GM12878 (cell line): ENCODE data around the gene XPC. TPM values are rescaled to one million over a fixed set of nuclear protein-coding genes. Genes with fewer than 3 reads are reported as not detected.

Experiments
- ATAC-seq: fragments of 200-7000 bp; cut with Tn5 transposase; 3 replicates; pipeline ENCODE4 v1.9.1; 2020; ENCODE audit warnings: mild to moderate bottlenecking, moderate library complexity
- BruUV-seq: library from RNA; stranded (reverse); fragments of 400-500 nt; replicated peaks from 2 replicates; lab custom pipeline; 2021; lab: Mats Ljungman, UMichigan
- CTCF ChIA-PET: fragments of 300-600 bp; sonication (Branson Sonifier 250); formaldehyde crosslinking; extraction: SDS; loops from one replicate; lab custom pipeline; 2021; ENCODE audit warnings: inconsistent platforms; lab: Yijun Ruan, JAX
- POLR2A ChIA-PET: fragments of 350-600 bp; formaldehyde crosslinking; extraction: SDS; loops from one replicate; lab custom pipeline; 2021; ENCODE audit warnings: inconsistent platforms; lab: Charles Lee
- RAD21 ChIA-PET: fragments of 300-600 bp; sonication (Branson Sonifier 250); formaldehyde crosslinking; loops from one replicate; lab custom pipeline; 2023; ENCODE audit warnings: antibody characterized with exemption; ENCODE audit not compliant: unreplicated experiment; lab: Charles Lee
- SMC1A ChIA-PET: fragments of 300-600 bp; sonication (Branson Sonifier 250); formaldehyde crosslinking; loops from one replicate; lab custom pipeline; 2023; ENCODE audit not compliant: unreplicated experiment, uncharacterized antibody; lab: Charles Lee
- DNase-seq: peaks from one replicate; pipeline ENCODE4 v3.0.0-alpha.2; 2011; ENCODE audit warnings: low read depth, low spot score
- FAIRE-seq: peaks from 3 replicates; lab custom pipeline; 2011; peaks lifted over from hg19 to GRCh38; lab: Jason Lieb, UNC
- H2AFZ ChIP-seq: 2 replicates; pipeline ENCODE4 v1.6.0; 2011; ENCODE audit warnings: low read depth, low read length, control low read depth; ENCODE audit not compliant: control insufficient read depth
- H3K27ac ChIP-seq: 2 replicates; pipeline ENCODE4 v1.5.1; 2011; ENCODE audit warnings: control low read depth; ENCODE audit not compliant: control insufficient read depth, insufficient read depth
- H3K27me3 ChIP-seq, 2 experiments: replicated peaks in 1 of 2; 2 replicates each; pipeline versions ENCODE4 v1.6.0 to v1.6.1; 2011; ENCODE audit warnings: low read length in 1 of 2; ENCODE audit not compliant: control insufficient read depth in 2 of 2, insufficient read depth in 2 of 2
- H3K36me3 ChIP-seq, 2 experiments: 2 replicates each; pipeline ENCODE4 v1.5.1; 2011; ENCODE audit warnings: low read length in 1 of 2; ENCODE audit not compliant: control insufficient read depth in 2 of 2, insufficient read depth in 2 of 2
- H3K4me1 ChIP-seq: 2 replicates; pipeline ENCODE4 v1.6.1; 2011; ENCODE audit warnings: mild to moderate bottlenecking, low read length, moderate library complexity, mixed read lengths; ENCODE audit not compliant: control insufficient read depth, insufficient read depth
- H3K4me2 ChIP-seq: 2 replicates; pipeline ENCODE4 v1.6.0; 2011; ENCODE audit warnings: control low read depth; ENCODE audit not compliant: control insufficient read depth, insufficient read depth
- H3K4me3 ChIP-seq: fragments of 200-600 bp; sonication (generic); 2 replicates; pipeline ENCODE4 v1.5.1; 2016
- H3K79me2 ChIP-seq: 2 replicates; pipeline ENCODE4 v1.6.0; 2011; ENCODE audit warnings: low read length; ENCODE audit not compliant: control insufficient read depth, insufficient read depth
- H3K9ac ChIP-seq: 2 replicates; pipeline ENCODE4 v1.8.0; 2011; ENCODE audit warnings: low read length, control low read depth, mixed read lengths; ENCODE audit not compliant: control insufficient read depth, insufficient read depth
- H3K9me3 ChIP-seq: replicated peaks from 3 replicates; pipeline ENCODE4 v1.5.1; 2011; ENCODE audit warnings: mild to moderate bottlenecking, low read length; ENCODE audit not compliant: control insufficient read depth, insufficient read depth
- H4K20me1 ChIP-seq: 2 replicates; pipeline ENCODE4 v1.6.0; 2011; ENCODE audit not compliant: control insufficient read depth, insufficient read depth
- CBFB ChIP-seq: IDR thresholded peaks from 2 replicates; pipeline ENCODE4 v1.6.1; 2016; ENCODE audit warnings: antibody characterized with exemption, low read depth
- FOXM1 ChIP-seq: IDR thresholded peaks from 2 replicates; pipeline ENCODE4 v1.6.1; 2012; ENCODE audit warnings: low read depth, mild to moderate bottlenecking, inconsistent platforms, low read length, moderate library complexity
- GABPA ChIP-seq: IDR thresholded peaks from 2 replicates; pipeline ENCODE4 v1.6.1; 2014; ENCODE audit warnings: antibody characterized with exemption, low read depth, mild to moderate bottlenecking, inconsistent platforms
- NBN ChIP-seq: fragments of 450-650 bp; IDR thresholded peaks from 2 replicates; pipeline ENCODE4 v1.6.1; 2016
- NRF1 ChIP-seq: conservative IDR thresholded peaks from 2 replicates; pipeline ENCODE4 v1.6.1; 2011; ENCODE audit warnings: mild to moderate bottlenecking, low read depth, low read length, improper control_type of control experiment
- POU2F2 ChIP-seq: IDR thresholded peaks from 3 replicates; pipeline ENCODE4 v1.6.1; 2011; ENCODE audit warnings: low read depth, mild to moderate bottlenecking, low read length, borderline replicate concordance
- RB1 ChIP-seq: fragments of 450-650 bp; formaldehyde crosslinking; IDR thresholded peaks from 2 replicates; pipeline ENCODE4 v1.6.1; 2017; ENCODE audit warnings: mild to moderate bottlenecking, borderline replicate concordance
- SIX5 ChIP-seq: IDR thresholded peaks from 2 replicates; pipeline ENCODE4 v1.6.1; 2011; ENCODE audit warnings: mild to moderate bottlenecking, low read depth, low read length, moderate library complexity; ENCODE audit not compliant: severe bottlenecking
- SPI1 ChIP-seq: IDR thresholded peaks from 2 replicates; pipeline ENCODE4 v1.6.1; 2011; ENCODE audit warnings: low read depth, mild to moderate bottlenecking, low read length, moderate library complexity, borderline replicate concordance; ENCODE audit not compliant: insufficient read depth
- WGBS: methylation state at CpG from one replicate; pipeline ENCODE4 v1.1.6; 2016; ENCODE audit warnings: low lambda C conversion rate; ENCODE audit not compliant: insufficient replicate concordance, insufficient coverage; ENCODE audit errors: missing lambda C conversion rate; 5-methylcytosine and 5-hydroxymethylcytosine counted together
- in situ Hi-C: fragments of 300-500 bp; cut with MboI; formaldehyde crosslinking; loops from 9 replicates; pipeline ENCODE4 v1.14.3; 2018; ENCODE audit warnings: mixed read lengths
- intact Hi-C: fragments of 100-400 bp; cut with micrococcal nuclease; formaldehyde crosslinking; loops from one replicate; pipeline ENCODE4 v1.14.2; 2022; ENCODE audit not compliant: unreplicated experiment
- polyA plus RNA-seq, 11 experiments: library from polyadenylated mRNA; depleted of rRNA in 4 of 11; unstranded in 6 of 11; stranded (reverse) in 5 of 11; fragments of >200 nt; fragmentation: Nextera tagmentation in 4 of 11; fragmentation: Illumina TruSeq in 1 of 11; extraction: Ambion mirVana in 4 of 11; extraction: Trizol in 1 of 11; gene quantifications; 1 replicate in 1 of 11; 2 replicates in 10 of 11; pipeline versions ENCODE4 v1.2.1 to v1.2.3, GENCODE V29; 2011 to 2016; ENCODE audit warnings: inconsistent platforms in 2 of 11, missing spikeins in 2 of 11, low read depth in 1 of 11
- total RNA-seq, 4 experiments: library from RNA; depleted of rRNA in 3 of 4; stranded (reverse); fragments of >200 nt in 3 of 4; fragmentation: Illumina TruSeq in 1 of 4; extraction: Trizol in 1 of 4; gene quantifications; 2 replicates each; pipeline versions ENCODE4 v1.2.1 to v1.2.3, GENCODE V29; 2013 to 2021
- TF ChIP-seq, protein P1 (sequence below): fragments of 450-650 bp; IDR thresholded peaks from 2 replicates; pipeline ENCODE4 v1.6.1; 2017; ENCODE audit warnings: low read depth, mild to moderate bottlenecking, moderate library complexity

XPC gene
- total and polyA plus RNA-seq, 10 of the 15 experiments (the other 5 are each of a cell fraction or from before 2014, with no cell fraction given) = 4.0 to 48.3 (median 29.8) TPM

- H3K27me3 ChIP-seq = no peaks in the 10 kb centered on the region
- H2AFZ ChIP-seq = no peak overlapping the region
- FAIRE-seq (no peak), DNase-seq (no peak), ATAC-seq (no peak)
- no peak overlapping the region for H3K4me3 ChIP-seq
- CTCF ChIA-PET = interaction anchor here (0.5 kb wide), 1 partner anchor 284 kb away, joined by 3 read pairs; no protein-coding TSS in a partner anchor
- no peak overlapping the region for H3K4me2 ChIP-seq
- H3K9me3 ChIP-seq = no peaks in the 10 kb centered on the region
- RAD21 ChIA-PET = interaction anchor here (0.6 kb wide), 1 partner anchor 982 kb away, joined by 6 read pairs; no protein-coding TSS in a partner anchor
- intact Hi-C loops (loop anchor here (5.0 kb wide), 1 partner anchor 222 kb away; no protein-coding TSS in a partner anchor), in situ Hi-C loops (loop anchor here (5.0 kb wide), 1 partner anchor 222 kb away; no protein-coding TSS in a partner anchor)
- 17% methylated on average over 2 of the region's 2 CpGs for WGBS
- H3K27ac ChIP-seq = no peak overlapping the region
- SMC1A ChIA-PET = interaction anchor here (1.1 kb wide), 1 partner anchor 57 kb away, joined by 3 read pairs; no protein-coding TSS in a partner anchor
- no peaks in the 10 kb centered on the region for H3K4me1 ChIP-seq
- no peak overlapping the region for H3K9ac ChIP-seq
- H3K79me2 ChIP-seq = peaks cover 21% of the 10 kb centered on the region
- H3K36me3 ChIP-seq = peaks cover 9 to 16% of the 10 kb centered on the region in 2 experiments; a peak in 3 of 4 replicates
- no TSS peak for BruUV-seq
- no peaks in the 10 kb centered on the region; the same call in 1 of the 2 replicates for H4K20me1 ChIP-seq
- TF ChIP-seq SPI1 (no peak), FOXM1 (no peak), GABPA (no peak), POU2F2 (no peak), NBN (no peak), SIX5 (no peak), CBFB (no peak), RB1 (no peak), NRF1 (no peak)
- TF ChIP-seq, protein P1, sequence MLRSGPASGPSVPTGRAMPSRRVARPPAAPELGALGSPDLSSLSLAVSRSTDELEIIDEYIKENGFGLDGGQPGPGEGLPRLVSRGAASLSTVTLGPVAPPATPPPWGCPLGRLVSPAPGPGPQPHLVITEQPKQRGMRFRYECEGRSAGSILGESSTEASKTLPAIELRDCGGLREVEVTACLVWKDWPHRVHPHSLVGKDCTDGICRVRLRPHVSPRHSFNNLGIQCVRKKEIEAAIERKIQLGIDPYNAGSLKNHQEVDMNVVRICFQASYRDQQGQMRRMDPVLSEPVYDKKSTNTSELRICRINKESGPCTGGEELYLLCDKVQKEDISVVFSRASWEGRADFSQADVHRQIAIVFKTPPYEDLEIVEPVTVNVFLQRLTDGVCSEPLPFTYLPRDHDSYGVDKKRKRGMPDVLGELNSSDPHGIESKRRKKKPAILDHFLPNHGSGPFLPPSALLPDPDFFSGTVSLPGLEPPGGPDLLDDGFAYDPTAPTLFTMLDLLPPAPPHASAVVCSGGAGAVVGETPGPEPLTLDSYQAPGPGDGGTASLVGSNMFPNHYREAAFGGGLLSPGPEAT = no peak
- POLR2A ChIA-PET = interaction anchor here (1.1 kb wide), 1 partner anchor 11 kb away, joined by 3 read pairs; no protein-coding TSS in a partner anchor
Measured at GRCh38 chr3:14119651-14120050, 58.8 kb downstream of the XPC start.
